Keratinocyte (primary cell): ENCODE data around the gene NOL7. TPM values are rescaled to one million over a fixed set of nuclear protein-coding genes. Genes with fewer than 3 reads are reported as not detected.

Experiments used
- DNase-seq: peaks from one replicate; pipeline ENCODE4 v3.0.0-alpha.2; 2011; ENCODE audit warnings: low read depth, missing footprints, low spot score
- FAIRE-seq: peaks from 2 replicates; lab custom pipeline; 2011; peaks lifted over from hg19 to GRCh38; lab: Jason Lieb, UNC
- H2AFZ ChIP-seq: 2 replicates; pipeline ENCODE4 v1.6.0; 2012; ENCODE audit warnings: low read length, control low read depth, inconsistent platforms; ENCODE audit not compliant: control insufficient read depth
- H3K27ac ChIP-seq: 2 replicates; pipeline ENCODE4 v1.5.1; 2011; ENCODE audit warnings: low read length; ENCODE audit not compliant: control insufficient read depth, insufficient read depth
- H3K27me3 ChIP-seq: 3 replicates; pipeline ENCODE4 v1.6.0; 2011; ENCODE audit warnings: low read length; ENCODE audit not compliant: control insufficient read depth, insufficient read depth; ENCODE audit errors: extremely low read depth
- H3K36me3 ChIP-seq, 2 experiments: 2 replicates in 1 of 2; 3 replicates in 1 of 2; pipeline ENCODE4 v1.5.1; 2011; ENCODE audit warnings: low read length in 2 of 2, mild to moderate bottlenecking in 1 of 2; ENCODE audit not compliant: control insufficient read depth in 2 of 2, insufficient read depth in 2 of 2; ENCODE audit errors: extremely low read depth in 1 of 2
- H3K4me1 ChIP-seq: 3 replicates; pipeline ENCODE4 v1.5.1; 2011; ENCODE audit warnings: low read length; ENCODE audit not compliant: control insufficient read depth, insufficient read depth; ENCODE audit errors: extremely low read depth
- H3K4me2 ChIP-seq: 3 replicates; pipeline ENCODE4 v1.6.0; 2011; ENCODE audit warnings: low read depth, low read length; ENCODE audit not compliant: control insufficient read depth, insufficient read depth; ENCODE audit errors: extremely low read depth
- H3K4me3 ChIP-seq, 3 experiments: fragments of 200-600 bp in 1 of 3; sonication (generic) in 1 of 3; 2 replicates in 2 of 3; 3 replicates in 1 of 3; pipeline ENCODE4 v1.5.1; 2011 to 2016; ENCODE audit warnings: low read length in 3 of 3, mild to moderate bottlenecking in 3 of 3, control low read depth in 2 of 3, inconsistent platforms in 1 of 3, low read depth in 1 of 3, mixed read lengths in 1 of 3, mixed run types in 1 of 3, moderate library complexity in 1 of 3; ENCODE audit not compliant: control insufficient read depth in 2 of 3, insufficient read depth in 2 of 3; ENCODE audit errors: extremely low read depth in 1 of 3
- H3K79me2 ChIP-seq: 2 replicates; pipeline ENCODE4 v1.6.0; 2012; ENCODE audit warnings: low read length; ENCODE audit not compliant: control insufficient read depth, insufficient read depth
- H3K9ac ChIP-seq: 3 replicates; pipeline ENCODE4 v1.6.0; 2011; ENCODE audit warnings: low read length; ENCODE audit not compliant: control insufficient read depth, insufficient read depth; ENCODE audit errors: extremely low read depth
- H3K9me1 ChIP-seq: 3 replicates; pipeline ENCODE4 v1.6.0; 2011; ENCODE audit warnings: low read length; ENCODE audit not compliant: control insufficient read depth, insufficient read depth; ENCODE audit errors: extremely low read depth
- H3K9me3 ChIP-seq: 2 replicates; pipeline ENCODE4 v1.5.1; 2012; ENCODE audit warnings: low read depth, low read length; ENCODE audit not compliant: control insufficient read depth
- H4K20me1 ChIP-seq: 3 replicates; pipeline ENCODE4 v1.6.0; 2011; ENCODE audit warnings: low read length; ENCODE audit not compliant: control insufficient read depth, insufficient read depth; ENCODE audit errors: extremely low read depth
- EZH2 ChIP-seq: IDR thresholded peaks from one replicate; pipeline ENCODE4 v1.6.1; 2012; ENCODE audit warnings: inconsistent platforms, mild to moderate bottlenecking, low read length, moderate library complexity
- dilution Hi-C: fragments of 300-500 bp; cut with MboI; formaldehyde crosslinking; loops from one replicate; pipeline ENCODE4 v1.7.0; 2020; ENCODE audit warnings: low sequenced_read_pairs; ENCODE audit not compliant: extremely low pct_ligation_motif_present
- polyA plus RNA-seq, 5 experiments: library from polyadenylated mRNA; depleted of rRNA in 3 of 5; stranded (reverse) in 3 of 5; stranded (forward) in 1 of 5; unstranded in 1 of 5; fragments of >200 nt; gene quantifications; 1 replicate in 1 of 5; 2 replicates in 3 of 5; 3 replicates in 1 of 5; pipeline versions ENCODE4 v1.2.1 to v1.2.3, GENCODE V29; 2011 to 2012; ENCODE audit warnings: missing spikeins in 2 of 5, low read depth in 1 of 5, low replicate concordance in 1 of 5
- TF ChIP-seq, protein P1 (sequence below), 3 experiments: IDR thresholded peaks in 1 of 3; conservative IDR thresholded peaks in 1 of 3; optimal IDR thresholded peaks in 1 of 3; 2 replicates in 2 of 3; 3 replicates in 1 of 3; pipeline versions ENCODE3 to v1.5.1; 2011; ENCODE audit warnings: low read length in 3 of 3, mild to moderate bottlenecking in 3 of 3, moderate library complexity in 2 of 3, control low read depth in 1 of 3, inconsistent platforms in 1 of 3; ENCODE audit not compliant: insufficient read depth in 2 of 3; ENCODE audit errors: extremely low read depth in 1 of 3

NOL7 gene
- polyA plus RNA-seq, 1 donor (not counting 4 experiments of a cell fraction or from before 2014, with no cell fraction given), result 45.3 TPM

GRCh38 chr6:13605634-13606033 lies 9.5 kb upstream of the NOL7 start:
- Histone ChIP-seq H3K4me3 (no peak overlapping the region), H3K9ac (no peak overlapping the region), H4K20me1 (no peaks in the 10 kb centered on the region), H3K4me2 (no peak overlapping the region), H3K27me3 (no peaks in the 10 kb centered on the region), H2AFZ (no peak overlapping the region), H3K4me1 (no peaks in the 10 kb centered on the region), H3K36me3 (peaks cover 0 to 4% of the 10 kb centered on the region in 2 experiments), H3K27ac (no peak overlapping the region), H3K9me1 (no peaks in the 10 kb centered on the region), H3K9me3 (no peaks in the 10 kb centered on the region), H3K79me2 (no peaks in the 10 kb centered on the region)
- DNase-seq (no peak), FAIRE-seq (no peak)
- TF ChIP-seq EZH2, result no peak
- TF ChIP-seq, protein P1, sequence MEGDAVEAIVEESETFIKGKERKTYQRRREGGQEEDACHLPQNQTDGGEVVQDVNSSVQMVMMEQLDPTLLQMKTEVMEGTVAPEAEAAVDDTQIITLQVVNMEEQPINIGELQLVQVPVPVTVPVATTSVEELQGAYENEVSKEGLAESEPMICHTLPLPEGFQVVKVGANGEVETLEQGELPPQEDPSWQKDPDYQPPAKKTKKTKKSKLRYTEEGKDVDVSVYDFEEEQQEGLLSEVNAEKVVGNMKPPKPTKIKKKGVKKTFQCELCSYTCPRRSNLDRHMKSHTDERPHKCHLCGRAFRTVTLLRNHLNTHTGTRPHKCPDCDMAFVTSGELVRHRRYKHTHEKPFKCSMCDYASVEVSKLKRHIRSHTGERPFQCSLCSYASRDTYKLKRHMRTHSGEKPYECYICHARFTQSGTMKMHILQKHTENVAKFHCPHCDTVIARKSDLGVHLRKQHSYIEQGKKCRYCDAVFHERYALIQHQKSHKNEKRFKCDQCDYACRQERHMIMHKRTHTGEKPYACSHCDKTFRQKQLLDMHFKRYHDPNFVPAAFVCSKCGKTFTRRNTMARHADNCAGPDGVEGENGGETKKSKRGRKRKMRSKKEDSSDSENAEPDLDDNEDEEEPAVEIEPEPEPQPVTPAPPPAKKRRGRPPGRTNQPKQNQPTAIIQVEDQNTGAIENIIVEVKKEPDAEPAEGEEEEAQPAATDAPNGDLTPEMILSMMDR (optimal IDR thresholded peaks at IDR 0.05 in 1 of 3, IDR thresholded peaks at IDR 0.05 in 1 of 3, conservative IDR thresholded peaks at IDR 0.05 in 1 of 3; ENCODE audit: extremely low read depth in 1 of 3, insufficient read depth in 2 of 3, low read length in 3 of 3), result no peak
- dilution Hi-C loops, result no loop called here

GRCh38 chr6:13611715-13612114 lies 3.4 kb upstream of the NOL7 start:
- Histone ChIP-seq H3K4me3 (no peak overlapping the region), H3K4me2 (no peak overlapping the region), H3K9me1 (no peaks in the 10 kb centered on the region), H3K9ac (no peak overlapping the region), H3K36me3 (peaks cover 2 to 5% of the 10 kb centered on the region in 2 experiments), H4K20me1 (no peaks in the 10 kb centered on the region), H2AFZ (no peak overlapping the region), H3K27me3 (no peaks in the 10 kb centered on the region), H3K9me3 (no peaks in the 10 kb centered on the region), H3K79me2 (peaks cover 17% of the 10 kb centered on the region), H3K27ac (no peak overlapping the region), H3K4me1 (peaks cover 14% of the 10 kb centered on the region)
- DNase-seq, result no peak
- FAIRE-seq, result no peak
- dilution Hi-C loops, result no loop called here
- TF ChIP-seq, protein P1 (optimal IDR thresholded peaks at IDR 0.05 in 1 of 3, IDR thresholded peaks at IDR 0.05 in 1 of 3, conservative IDR thresholded peaks at IDR 0.05 in 1 of 3; ENCODE audit: extremely low read depth in 1 of 3, insufficient read depth in 2 of 3, low read length in 3 of 3), result no peak
